HG02970 (cell line): ENCODE measurements around the gene PIGQ.

Experiments used
- ATAC-seq: cut with Tn5 transposase; IDR thresholded peaks from one replicate; pipeline ENCODE4 v1.9.1; 2021; ENCODE audit warnings: mild to moderate bottlenecking, moderate library complexity, moderate number of reproducible peaks; ENCODE audit not compliant: unreplicated experiment, low FRiP score

The PIGQ gene

GRCh38 chr16:625117-625976, 55.6 kb downstream of the PIGQ start:
- ATAC-seq, result no peak

- no peak for ATAC-seq
These were observed 56.4 kb downstream of the PIGQ start for GRCh38 chr16:625977-626765.

GRCh38 chr16:626787-627453, 57.2 kb downstream of the PIGQ start:
- no peak for ATAC-seq

DNA sequence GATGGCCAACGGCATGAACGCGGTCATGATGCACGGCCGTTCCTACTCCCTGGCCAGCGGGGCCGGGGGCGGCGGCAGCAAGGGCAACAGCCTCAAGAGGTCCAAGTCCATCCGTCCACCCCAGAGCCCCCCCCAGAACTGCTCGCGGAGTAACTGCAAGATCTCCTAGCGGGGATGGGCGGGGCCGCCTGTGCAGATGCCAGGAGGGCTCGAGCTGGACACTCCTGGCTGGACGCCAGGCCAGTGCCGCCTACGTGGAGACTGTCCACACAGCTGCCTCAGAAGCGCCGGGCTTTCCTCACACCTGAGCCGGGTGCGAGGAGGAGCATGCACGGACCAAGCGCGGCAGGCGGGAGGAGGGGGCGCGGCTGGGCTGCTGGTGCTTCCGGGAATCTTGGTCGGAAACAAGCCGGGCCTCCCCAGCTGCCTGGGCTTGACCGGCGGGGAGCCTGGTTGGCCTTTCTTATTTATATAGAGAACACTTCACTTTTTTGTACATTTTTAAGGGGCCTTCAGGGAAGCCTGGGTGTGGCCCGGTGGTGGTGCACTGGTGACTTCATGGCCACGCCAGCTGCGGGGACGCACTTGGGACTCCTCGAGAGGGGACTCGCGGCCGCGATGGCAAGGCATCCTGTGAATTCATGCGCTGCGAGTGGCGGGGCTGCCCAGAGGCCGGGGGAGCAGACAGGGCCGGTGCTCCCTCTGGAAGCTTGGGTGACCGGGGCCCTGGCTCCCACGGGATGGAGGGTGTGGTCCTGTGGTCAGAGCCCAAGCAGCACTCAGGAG, 57.9 kb downstream of the PIGQ start:
- no peak for ATAC-seq

DNA sequence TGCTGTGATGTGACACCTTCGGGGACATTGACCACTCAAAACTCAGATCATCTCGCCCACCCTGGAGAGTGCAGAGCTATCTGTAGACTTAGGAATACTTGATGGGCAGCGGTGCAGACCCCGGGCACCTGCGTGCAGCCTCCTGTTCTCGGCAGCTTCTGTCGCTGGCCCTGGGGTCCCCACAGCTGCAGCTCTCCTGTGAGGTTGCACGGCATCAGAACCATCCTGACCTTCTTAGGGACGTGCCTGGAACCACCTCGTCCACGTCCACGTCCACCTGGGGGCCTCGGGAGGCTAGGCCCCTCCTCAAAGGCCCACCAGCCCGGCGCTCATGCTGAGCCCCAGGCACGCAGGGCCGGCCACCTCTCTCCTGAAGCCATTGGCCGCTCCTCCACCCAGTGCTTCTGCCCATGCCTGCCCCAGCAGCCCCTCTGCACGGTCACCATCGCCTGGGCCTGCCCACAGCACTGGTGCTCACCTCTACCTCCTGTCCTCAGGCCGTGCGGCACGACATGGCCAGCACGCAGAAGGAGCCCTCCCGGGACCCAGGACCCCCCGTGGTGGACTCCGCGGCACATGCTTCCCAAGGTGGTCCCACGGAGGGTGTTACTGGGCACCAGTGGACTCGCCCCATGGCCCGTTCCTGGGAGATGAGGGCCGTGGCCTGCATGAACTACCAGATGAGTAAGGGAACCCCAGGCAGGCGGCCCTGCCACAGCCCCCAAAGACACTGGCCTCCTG, 58.7 kb downstream of the PIGQ start:
- ATAC-seq, result no peak

GRCh38 chr16:629185-629832, 59.5 kb downstream of the PIGQ start:
- no peak for ATAC-seq

GRCh38 chr16:629833-630248, 60.1 kb downstream of the PIGQ start:
- ATAC-seq, result no peak

DNA sequence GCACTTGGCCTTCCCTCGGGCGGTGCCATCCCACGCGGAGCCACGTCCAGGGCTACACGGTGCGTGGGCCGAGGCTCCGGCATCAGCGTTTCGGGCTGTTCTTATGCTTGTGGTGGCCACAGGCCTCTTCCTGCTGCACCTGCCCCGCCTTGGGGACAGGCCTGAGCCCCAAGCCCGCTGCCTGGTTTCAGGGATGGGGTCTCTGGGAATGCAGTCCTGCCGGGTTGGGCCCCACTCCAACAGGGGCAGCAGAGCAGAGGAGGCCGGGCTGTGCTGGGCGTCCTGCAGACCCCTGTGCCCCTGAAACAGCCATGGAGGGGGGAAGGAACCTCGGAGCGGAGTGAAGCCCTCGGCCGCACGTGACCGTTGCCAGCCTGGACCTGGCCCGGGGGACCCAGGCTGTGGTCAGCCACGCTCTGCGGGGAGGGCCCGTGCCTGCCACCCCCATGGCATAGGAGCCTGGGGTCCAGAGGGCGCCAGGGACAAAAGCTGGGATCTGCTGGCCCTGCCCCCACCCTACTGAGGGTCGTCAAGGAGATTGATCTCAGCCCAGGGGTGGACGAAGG, 60.6 kb downstream of the PIGQ start:
- no peak for ATAC-seq

GRCh38 chr16:630815-631405, 61.1 kb downstream of the PIGQ start, which contains the start of gene WFIKKN1:
Gene WFIKKN1, plus strand, starts transcription at chr16:630985. Its CDS starts 269 bp downstream, at chr16:631254.
- ATAC-seq, result no peak

- ATAC-seq, result no peak
These were observed 62.1 kb downstream of the PIGQ start for GRCh38 chr16:631808-632358.

- ATAC-seq, result no peak
These were observed 62.9 kb downstream of the PIGQ start for GRCh38 chr16:632486-633335.

DNA sequence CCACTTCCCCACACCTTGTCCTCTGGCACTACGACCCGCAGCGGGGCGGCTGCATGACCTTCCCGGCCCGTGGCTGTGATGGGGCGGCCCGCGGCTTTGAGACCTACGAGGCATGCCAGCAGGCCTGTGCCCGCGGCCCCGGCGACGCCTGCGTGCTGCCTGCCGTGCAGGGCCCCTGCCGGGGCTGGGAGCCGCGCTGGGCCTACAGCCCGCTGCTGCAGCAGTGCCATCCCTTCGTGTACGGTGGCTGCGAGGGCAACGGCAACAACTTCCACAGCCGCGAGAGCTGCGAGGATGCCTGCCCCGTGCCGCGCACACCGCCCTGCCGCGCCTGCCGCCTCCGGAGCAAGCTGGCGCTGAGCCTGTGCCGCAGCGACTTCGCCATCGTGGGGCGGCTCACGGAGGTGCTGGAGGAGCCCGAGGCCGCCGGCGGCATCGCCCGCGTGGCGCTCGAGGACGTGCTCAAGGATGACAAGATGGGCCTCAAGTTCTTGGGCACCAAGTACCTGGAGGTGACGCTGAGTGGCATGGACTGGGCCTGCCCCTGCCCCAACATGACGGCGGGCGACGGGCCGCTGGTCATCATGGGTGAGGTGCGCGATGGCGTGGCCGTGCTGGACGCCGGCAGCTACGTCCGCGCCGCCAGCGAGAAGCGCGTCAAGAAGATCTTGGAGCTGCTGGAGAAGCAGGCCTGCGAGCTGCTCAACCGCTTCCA, 63.7 kb downstream of the PIGQ start:
- ATAC-seq, result no peak
